SK-N-MC (cell line): ENCODE results near the gene SERPINB3.

ENCODE experiments used
- EZH2 ChIP-seq: fragments of 200-600 bp; sonication (generic); IDR thresholded peaks from one replicate; pipeline ENCODE4 v1.6.1; 2017; ENCODE audit warnings: antibody characterized with exemption
- POLR2AphosphoS5 ChIP-seq: IDR thresholded peaks from 2 replicates; pipeline ENCODE4 v1.6.1; 2012; ENCODE audit warnings: mild to moderate bottlenecking, low read depth, low read length, borderline replicate concordance

DNA sequence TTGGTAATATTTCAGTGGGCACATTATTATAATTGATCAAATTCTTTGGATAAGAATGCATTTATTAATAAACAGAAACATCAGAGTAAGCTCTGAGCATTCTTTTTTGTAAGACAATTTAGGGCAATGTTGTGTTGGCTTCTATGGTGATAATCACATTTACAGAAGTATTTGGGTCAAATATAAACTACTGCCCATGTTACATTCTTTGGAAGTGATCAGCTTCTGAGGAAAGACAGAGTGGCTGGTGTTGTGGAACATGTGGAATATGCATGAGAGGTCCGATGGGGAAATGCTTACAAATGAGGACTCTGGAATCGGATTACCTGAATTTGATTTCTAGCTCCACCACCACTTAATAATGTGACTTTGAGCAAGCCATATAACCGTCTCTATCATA, 55.2 kb downstream of the SERPINB3 start:
- TF ChIP-seq POLR2AphosphoS5 (no peak), EZH2 (no peak)
